Measurements from ENCODE around the gene NXPE4. TPM values are rescaled to one million over a fixed set of nuclear protein-coding genes. Genes with fewer than 3 reads are reported as not detected.
"Not testable (repeated sequence)": the region's sequence is repeated elsewhere in the genome, so short reads cannot be mapped to it uniquely, and the experiment has no call there.

The NXPE4 gene
- not detected for total RNA-seq

- H3K27me3 ChIP-seq (ENCODE audit: control insufficient read depth in 3 of 3, insufficient read depth in 3 of 3, low read length in 3 of 3): no peaks in the 10 kb centered on the region
- H3K9ac ChIP-seq (ENCODE audit: low read depth in 1 of 3, low read length in 3 of 3): no peak within 1 kb of the TSS
- H3K4me3 ChIP-seq (ENCODE audit: low read length in 3 of 3): no peak within 1 kb of the TSS
- no peaks in the 10 kb centered on the region for H3K36me3 ChIP-seq (ENCODE audit: control insufficient read depth in 3 of 3, insufficient read depth in 3 of 3, low read length in 3 of 3)
- no peak within 1 kb of the TSS for H3K27ac ChIP-seq (ENCODE audit: low read depth, low read length)
- no peaks in the 10 kb centered on the region for H3K9me3 ChIP-seq (ENCODE audit: control insufficient read depth in 3 of 3, low read length in 3 of 3)
- H3K4me1 ChIP-seq (ENCODE audit: control insufficient read depth in 3 of 3, insufficient read depth in 3 of 3, low read length in 3 of 3): no peaks in the 10 kb centered on the region
Measured at GRCh38 chr11:114595571-114595970, at the start of gene NXPE4. Gene NXPE4 (minus strand): TSS chr11:114595786. CDS start chr11:114594759, 1,027 bp downstream.

GRCh38 chr11:114639440-114639839, 43.9 kb upstream of the NXPE4 start:
- H3K4me1 ChIP-seq (ENCODE audit: control insufficient read depth in 3 of 3, insufficient read depth in 3 of 3, low read length in 3 of 3); H3K9ac ChIP-seq (ENCODE audit: low read depth in 1 of 3, low read length in 3 of 3); H3K4me3 ChIP-seq (ENCODE audit: low read length in 3 of 3); H3K36me3 ChIP-seq (ENCODE audit: control insufficient read depth in 3 of 3, insufficient read depth in 3 of 3, low read length in 3 of 3); H3K27ac ChIP-seq (ENCODE audit: low read depth, low read length); H3K27me3 ChIP-seq (ENCODE audit: control insufficient read depth in 3 of 3, insufficient read depth in 3 of 3, low read length in 3 of 3); H3K9me3 ChIP-seq (ENCODE audit: control insufficient read depth in 3 of 3, low read length in 3 of 3): not testable (repeated sequence)

GRCh38 chr11:114631445-114631965, 35.9 kb upstream of the NXPE4 start:
- H3K4me3 ChIP-seq (ENCODE audit: low read length in 3 of 3); H3K36me3 ChIP-seq (ENCODE audit: control insufficient read depth in 3 of 3, insufficient read depth in 3 of 3, low read length in 3 of 3); H3K27me3 ChIP-seq (ENCODE audit: control insufficient read depth in 3 of 3, insufficient read depth in 3 of 3, low read length in 3 of 3); H3K27ac ChIP-seq (ENCODE audit: low read depth, low read length); H3K4me1 ChIP-seq (ENCODE audit: control insufficient read depth in 3 of 3, insufficient read depth in 3 of 3, low read length in 3 of 3); H3K9me3 ChIP-seq (ENCODE audit: control insufficient read depth in 3 of 3, low read length in 3 of 3); H3K9ac ChIP-seq (ENCODE audit: low read depth in 1 of 3, low read length in 3 of 3): not testable (repeated sequence)

GRCh38 chr11:114625294-114625693, 29.7 kb upstream of the NXPE4 start:
- Histone ChIP-seq H3K4me1 (ENCODE audit: control insufficient read depth in 3 of 3, insufficient read depth in 3 of 3, low read length in 3 of 3) (no peaks in the 10 kb centered on the region), H3K4me3 (ENCODE audit: low read length in 3 of 3) (no peak overlapping the region), H3K36me3 (ENCODE audit: control insufficient read depth in 3 of 3, insufficient read depth in 3 of 3, low read length in 3 of 3) (no peaks in the 10 kb centered on the region), H3K9me3 (ENCODE audit: control insufficient read depth in 3 of 3, low read length in 3 of 3) (no peaks in the 10 kb centered on the region), H3K27ac (ENCODE audit: low read depth, low read length) (no peak overlapping the region), H3K27me3 (ENCODE audit: control insufficient read depth in 3 of 3, insufficient read depth in 3 of 3, low read length in 3 of 3) (no peaks in the 10 kb centered on the region), H3K9ac (ENCODE audit: low read depth in 1 of 3, low read length in 3 of 3) (no peak overlapping the region)

- H3K27ac ChIP-seq (ENCODE audit: low read depth, low read length): no peak overlapping the region
- no peak overlapping the region for H3K9ac ChIP-seq (ENCODE audit: low read depth in 1 of 3, low read length in 3 of 3)
- no peaks in the 10 kb centered on the region for H3K27me3 ChIP-seq (ENCODE audit: control insufficient read depth in 3 of 3, insufficient read depth in 3 of 3, low read length in 3 of 3)
Measured at GRCh38 chr11:114624455-114625207, 29.0 kb upstream of the NXPE4 start.

GRCh38 chr11:114623720-114624119, 28.1 kb upstream of the NXPE4 start:
- no peak overlapping the region for H3K4me3 ChIP-seq (ENCODE audit: low read length in 3 of 3)
- no peak overlapping the region for H3K27ac ChIP-seq (ENCODE audit: low read depth, low read length)
- H3K36me3 ChIP-seq (ENCODE audit: control insufficient read depth in 3 of 3, insufficient read depth in 3 of 3, low read length in 3 of 3): no peaks in the 10 kb centered on the region
- no peaks in the 10 kb centered on the region for H3K4me1 ChIP-seq (ENCODE audit: control insufficient read depth in 3 of 3, insufficient read depth in 3 of 3, low read length in 3 of 3)
- H3K9me3 ChIP-seq (ENCODE audit: control insufficient read depth in 3 of 3, low read length in 3 of 3): no peaks in the 10 kb centered on the region
- H3K27me3 ChIP-seq (ENCODE audit: control insufficient read depth in 3 of 3, insufficient read depth in 3 of 3, low read length in 3 of 3): no peaks in the 10 kb centered on the region
- H3K9ac ChIP-seq (ENCODE audit: low read depth in 1 of 3, low read length in 3 of 3): no peak overlapping the region

More at GRCh38 chr11:114624455-114625207, 29.0 kb upstream of the NXPE4 start:
- Histone ChIP-seq H3K9me3 (ENCODE audit: control insufficient read depth in 3 of 3, low read length in 3 of 3) (no peaks in the 10 kb centered on the region), H3K4me1 (ENCODE audit: control insufficient read depth in 3 of 3, insufficient read depth in 3 of 3, low read length in 3 of 3) (no peaks in the 10 kb centered on the region), H3K36me3 (ENCODE audit: control insufficient read depth in 3 of 3, insufficient read depth in 3 of 3, low read length in 3 of 3) (no peaks in the 10 kb centered on the region), H3K4me3 (ENCODE audit: low read length in 3 of 3) (no peak overlapping the region)

GRCh38 chr11:114622858-114623257, 27.3 kb upstream of the NXPE4 start:
- Histone ChIP-seq H3K9ac (ENCODE audit: low read depth in 1 of 3, low read length in 3 of 3) (no peak overlapping the region), H3K4me3 (ENCODE audit: low read length in 3 of 3) (no peak overlapping the region), H3K36me3 (ENCODE audit: control insufficient read depth in 3 of 3, insufficient read depth in 3 of 3, low read length in 3 of 3) (no peaks in the 10 kb centered on the region), H3K27me3 (ENCODE audit: control insufficient read depth in 3 of 3, insufficient read depth in 3 of 3, low read length in 3 of 3) (no peaks in the 10 kb centered on the region), H3K9me3 (ENCODE audit: control insufficient read depth in 3 of 3, low read length in 3 of 3) (no peaks in the 10 kb centered on the region), H3K27ac (ENCODE audit: low read depth, low read length) (no peak overlapping the region), H3K4me1 (ENCODE audit: control insufficient read depth in 3 of 3, insufficient read depth in 3 of 3, low read length in 3 of 3) (no peaks in the 10 kb centered on the region)

GRCh38 chr11:114621950-114622809, 26.6 kb upstream of the NXPE4 start:
- no peaks in the 10 kb centered on the region for H3K4me1 ChIP-seq (ENCODE audit: control insufficient read depth in 3 of 3, insufficient read depth in 3 of 3, low read length in 3 of 3)

GRCh38 chr11:114621072-114621471, 25.5 kb upstream of the NXPE4 start:
- Histone ChIP-seq H3K4me1 (ENCODE audit: control insufficient read depth in 3 of 3, insufficient read depth in 3 of 3, low read length in 3 of 3) (no peaks in the 10 kb centered on the region), H3K36me3 (ENCODE audit: control insufficient read depth in 3 of 3, insufficient read depth in 3 of 3, low read length in 3 of 3) (no peaks in the 10 kb centered on the region), H3K27ac (ENCODE audit: low read depth, low read length) (no peak overlapping the region), H3K27me3 (ENCODE audit: control insufficient read depth in 3 of 3, insufficient read depth in 3 of 3, low read length in 3 of 3) (no peaks in the 10 kb centered on the region), H3K9ac (ENCODE audit: low read depth in 1 of 3, low read length in 3 of 3) (no peak overlapping the region), H3K4me3 (ENCODE audit: low read length in 3 of 3) (no peak overlapping the region), H3K9me3 (ENCODE audit: control insufficient read depth in 3 of 3, low read length in 3 of 3) (no peaks in the 10 kb centered on the region)

More at GRCh38 chr11:114621950-114622809, 26.6 kb upstream of the NXPE4 start:
- no peak overlapping the region for H3K9ac ChIP-seq (ENCODE audit: low read depth in 1 of 3, low read length in 3 of 3)
- no peak overlapping the region for H3K27ac ChIP-seq (ENCODE audit: low read depth, low read length)
- H3K36me3 ChIP-seq (ENCODE audit: control insufficient read depth in 3 of 3, insufficient read depth in 3 of 3, low read length in 3 of 3): no peaks in the 10 kb centered on the region
- no peak overlapping the region for H3K4me3 ChIP-seq (ENCODE audit: low read length in 3 of 3)
- no peaks in the 10 kb centered on the region for H3K9me3 ChIP-seq (ENCODE audit: control insufficient read depth in 3 of 3, low read length in 3 of 3)
- no peaks in the 10 kb centered on the region for H3K27me3 ChIP-seq (ENCODE audit: control insufficient read depth in 3 of 3, insufficient read depth in 3 of 3, low read length in 3 of 3)

GRCh38 chr11:114619659-114620173, 24.1 kb upstream of the NXPE4 start:
- H3K4me3 ChIP-seq (ENCODE audit: low read length in 3 of 3): no peak overlapping the region
- H3K36me3 ChIP-seq (ENCODE audit: control insufficient read depth in 3 of 3, insufficient read depth in 3 of 3, low read length in 3 of 3): no peaks in the 10 kb centered on the region
- no peaks in the 10 kb centered on the region for H3K27me3 ChIP-seq (ENCODE audit: control insufficient read depth in 3 of 3, insufficient read depth in 3 of 3, low read length in 3 of 3)
- H3K9ac ChIP-seq (ENCODE audit: low read depth in 1 of 3, low read length in 3 of 3): no peak overlapping the region
- H3K27ac ChIP-seq (ENCODE audit: low read depth, low read length): no peak overlapping the region
- H3K4me1 ChIP-seq (ENCODE audit: control insufficient read depth in 3 of 3, insufficient read depth in 3 of 3, low read length in 3 of 3): no peaks in the 10 kb centered on the region
- H3K9me3 ChIP-seq (ENCODE audit: control insufficient read depth in 3 of 3, low read length in 3 of 3): no peaks in the 10 kb centered on the region

Data from skeletal muscle tissue (tissue), 4 donors.